PFSK-1 (cell line): Measurements from ENCODE around the gene TRIM6.

Experiments used
- FOXP2 ChIP-seq: optimal IDR thresholded peaks from 2 replicates; pipeline ENCODE3; 2011; ENCODE audit warnings: borderline replicate concordance, control low read depth, inconsistent platforms; ENCODE audit not compliant: insufficient read depth; ENCODE audit errors: extremely low read length, extremely low read depth
- POLR2AphosphoS5 ChIP-seq: IDR thresholded peaks from 2 replicates; pipeline ENCODE4 v1.6.1; 2012; ENCODE audit warnings: low read depth, mild to moderate bottlenecking, control low read depth, low read length, moderate library complexity
- REST ChIP-seq, 2 experiments: IDR thresholded peaks; 2 replicates each; pipeline versions ENCODE4 v1.6.1 to v1.8.0; 2011 to 2012; ENCODE audit warnings: low read depth in 2 of 2, low read length in 2 of 2, control low read depth in 1 of 2, inconsistent platforms in 1 of 2, mild to moderate bottlenecking in 1 of 2, moderate library complexity in 1 of 2; ENCODE audit not compliant: insufficient read depth in 1 of 2
- SIN3A ChIP-seq: IDR thresholded peaks from 2 replicates; pipeline ENCODE4 v1.6.1; 2012; ENCODE audit warnings: mild to moderate bottlenecking, low read length, moderate library complexity, borderline replicate concordance; ENCODE audit not compliant: insufficient read depth
- TAF1 ChIP-seq: IDR thresholded peaks from 2 replicates; pipeline ENCODE4 v1.6.1; 2012; ENCODE audit warnings: low read length, control low read depth, borderline replicate concordance; ENCODE audit not compliant: insufficient read depth

The TRIM6 gene

GRCh38 chr11:5603326-5603725 lies 6.9 kb downstream of the TRIM6 start:
- TF ChIP-seq REST (IDR thresholded peaks at IDR 0.05; ENCODE audit: insufficient read depth in 1 of 2, low read depth in 2 of 2, low read length in 2 of 2) = no peak
- no peak for TF ChIP-seq FOXP2
- TF ChIP-seq SIN3A = no peak
- no peak for TF ChIP-seq POLR2AphosphoS5
- no peak for TF ChIP-seq TAF1

- TF ChIP-seq REST (IDR thresholded peaks at IDR 0.05; ENCODE audit: insufficient read depth in 1 of 2, low read depth in 2 of 2, low read length in 2 of 2) = no peak
- no peak for TF ChIP-seq FOXP2
- no peak for TF ChIP-seq TAF1
- TF ChIP-seq POLR2AphosphoS5 = no peak
- no peak for TF ChIP-seq SIN3A
These were observed 8.5 kb downstream of the TRIM6 start for GRCh38 chr11:5604896-5605295.

- TF ChIP-seq SIN3A = no peak
- TF ChIP-seq FOXP2 = no peak
- no peak for TF ChIP-seq TAF1
- no peak for TF ChIP-seq POLR2AphosphoS5
- no peak for TF ChIP-seq REST (IDR thresholded peaks at IDR 0.05; ENCODE audit: insufficient read depth in 1 of 2, low read depth in 2 of 2, low read length in 2 of 2)
These were observed 9.4 kb downstream of the TRIM6 start for GRCh38 chr11:5605849-5606248.

GRCh38 chr11:5608808-5609207 lies 12.4 kb downstream of the TRIM6 start:
- no peak for TF ChIP-seq SIN3A
- no peak for TF ChIP-seq TAF1
- TF ChIP-seq POLR2AphosphoS5 = no peak
- TF ChIP-seq FOXP2 = no peak
- TF ChIP-seq REST (IDR thresholded peaks at IDR 0.05; ENCODE audit: insufficient read depth in 1 of 2, low read depth in 2 of 2, low read length in 2 of 2) = no peak

GRCh38 chr11:5610446-5610845 lies 14.0 kb downstream of the TRIM6 start:
- no peak for TF ChIP-seq TAF1
- TF ChIP-seq SIN3A = no peak
